Amygdala (tissue), 56 donors: ENCODE measurements around the gene PRMT1.
A peak's percentile ranks its signal among the peaks of the same experiment; 100 is the strongest.

Experiments
- DNase-seq, 56 donors: peaks; one replicate each; lab custom pipeline; 2025; lab: John Stamatoyannopoulos, UW

The PRMT1 gene

DNA sequence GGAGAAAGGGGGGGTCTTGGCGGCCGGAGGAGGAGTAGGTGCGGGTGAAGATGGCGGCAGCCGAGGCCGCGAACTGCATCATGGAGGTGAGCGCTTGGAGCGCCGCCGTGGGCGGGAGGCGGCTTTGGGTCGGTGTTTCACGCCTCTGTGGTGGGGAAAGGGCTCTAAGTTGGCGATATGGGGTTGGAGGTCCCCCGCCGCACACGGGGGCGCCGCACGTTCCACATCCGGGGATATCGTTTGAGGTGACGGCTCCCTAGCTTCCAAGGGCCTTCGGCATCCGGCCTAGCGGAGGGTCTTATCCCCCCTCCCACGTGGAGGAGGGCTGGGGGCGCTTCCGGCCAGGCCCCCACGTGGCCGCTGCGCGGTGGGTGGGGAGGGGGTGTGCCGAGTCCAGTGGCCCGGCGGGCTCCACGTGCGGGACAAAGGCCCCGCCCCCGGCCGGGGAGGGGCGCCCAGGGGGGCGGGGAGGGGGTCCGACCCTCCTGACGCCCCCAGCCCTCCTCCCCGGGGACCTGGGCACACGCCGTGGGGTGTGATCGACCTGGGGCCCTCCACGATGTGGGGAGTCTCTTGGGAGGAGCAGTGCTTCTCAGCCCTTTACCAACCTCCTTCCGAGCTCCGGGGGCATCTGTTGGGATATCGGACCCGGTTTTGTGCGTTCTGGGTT is at the start of gene PRMT1:
Gene PRMT1 (plus strand): TSS at position 41 of the 670 bp plus-strand sequence. CDS start 10 bp downstream, at position 51.
- peak in 13 of 56 donors; percentile 24 to 67 (median 56) for DNase-seq

DNA sequence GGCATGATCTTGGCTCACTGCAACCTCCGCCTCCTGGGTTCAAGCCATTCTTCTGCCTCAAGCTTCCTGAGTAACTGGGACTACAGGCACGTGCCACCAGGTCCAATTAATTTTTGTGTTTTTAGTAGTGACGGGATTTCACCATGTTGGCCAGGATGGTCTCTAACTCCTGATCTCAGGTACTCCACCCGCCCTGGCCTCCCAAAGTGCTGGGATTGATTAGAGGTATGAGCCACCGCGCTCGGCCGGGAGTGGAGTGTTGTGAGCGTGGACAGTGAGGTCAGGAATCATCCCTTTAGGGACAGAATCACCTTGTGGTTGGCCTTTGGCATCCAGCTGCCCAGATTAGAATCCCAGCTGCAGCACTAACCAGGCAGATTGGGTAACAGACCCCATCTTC is 47.4 kb upstream of the PRMT1 start:
- DNase-seq: no peak

DNA sequence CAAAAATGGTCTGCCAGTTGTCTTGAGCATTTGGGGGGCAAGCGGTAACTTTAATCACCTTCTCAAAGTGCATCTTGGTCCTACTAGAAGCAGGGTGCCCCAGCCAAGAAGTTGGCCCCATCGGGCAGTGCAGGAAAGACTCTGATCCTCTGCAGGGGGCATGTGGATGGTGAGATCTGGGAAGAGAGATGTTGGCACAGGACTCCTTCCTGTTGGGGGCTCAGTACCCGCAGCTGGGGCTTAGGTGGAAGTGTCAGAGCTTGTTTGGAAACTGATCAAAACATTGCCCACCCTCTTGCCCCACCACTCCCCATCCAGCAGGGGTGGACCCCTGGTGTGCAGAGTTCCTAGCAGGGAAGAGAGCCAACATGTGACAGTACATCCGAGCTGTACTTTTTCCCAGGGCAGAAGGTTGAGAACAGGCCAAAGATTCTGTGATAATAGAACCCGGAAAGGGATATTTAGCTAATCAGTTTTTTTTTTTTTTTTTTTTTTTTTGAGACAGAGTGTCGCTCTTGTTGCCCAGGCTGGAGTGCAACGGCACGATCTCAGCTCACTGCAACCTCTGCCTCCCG is 46.0 kb upstream of the PRMT1 start:
- DNase-seq: peak in 1 of 56 donors; percentile 18

DNA sequence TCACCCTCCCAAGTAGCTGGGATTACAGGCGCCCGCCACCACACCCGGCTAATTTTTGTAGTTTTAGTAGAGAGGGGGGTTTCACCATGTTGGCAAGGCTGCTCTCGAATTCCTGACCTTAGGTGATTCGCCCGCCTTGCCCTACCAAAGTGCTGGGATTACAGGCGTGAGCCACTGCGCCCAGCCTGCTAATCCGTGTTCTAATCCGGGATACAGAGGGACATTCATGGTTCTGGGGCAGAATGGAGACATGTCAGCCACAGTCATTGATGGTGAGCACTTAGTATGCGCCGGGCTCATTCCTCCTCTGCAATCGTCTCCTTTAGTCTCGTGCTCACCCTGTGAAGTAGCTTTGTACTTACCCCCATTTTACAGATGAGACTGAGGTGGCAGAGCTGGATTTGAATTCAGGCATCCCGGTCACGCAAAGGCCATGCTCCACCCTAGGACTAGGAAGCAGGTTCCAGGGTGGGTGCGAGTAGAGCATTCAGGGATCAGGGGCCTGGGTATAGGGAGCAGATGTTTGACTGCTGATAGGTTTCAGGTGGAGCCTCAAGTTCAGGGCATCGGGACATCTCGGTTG is 45.4 kb upstream of the PRMT1 start:
- no peak for DNase-seq

DNA sequence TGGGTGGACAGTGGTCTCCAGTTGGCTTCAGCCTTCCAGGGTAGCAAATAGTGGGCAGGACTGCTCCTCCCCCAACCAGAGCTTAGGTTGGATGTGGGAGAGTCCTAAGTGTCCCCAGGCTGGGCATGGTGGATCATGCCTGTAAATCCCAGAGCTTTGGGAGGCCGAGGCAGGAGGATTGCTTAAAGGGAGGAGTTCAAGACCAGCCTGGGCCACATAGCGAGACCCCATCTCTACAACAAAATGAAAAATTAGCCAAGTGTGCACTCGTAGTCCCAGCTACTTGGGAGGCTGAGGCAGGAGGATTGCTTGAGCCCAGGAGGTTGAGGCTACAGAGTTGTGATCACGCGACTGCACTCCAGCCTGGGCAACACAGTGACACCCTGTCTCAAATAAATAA is 44.5 kb upstream of the PRMT1 start:
- no peak for DNase-seq

DNA sequence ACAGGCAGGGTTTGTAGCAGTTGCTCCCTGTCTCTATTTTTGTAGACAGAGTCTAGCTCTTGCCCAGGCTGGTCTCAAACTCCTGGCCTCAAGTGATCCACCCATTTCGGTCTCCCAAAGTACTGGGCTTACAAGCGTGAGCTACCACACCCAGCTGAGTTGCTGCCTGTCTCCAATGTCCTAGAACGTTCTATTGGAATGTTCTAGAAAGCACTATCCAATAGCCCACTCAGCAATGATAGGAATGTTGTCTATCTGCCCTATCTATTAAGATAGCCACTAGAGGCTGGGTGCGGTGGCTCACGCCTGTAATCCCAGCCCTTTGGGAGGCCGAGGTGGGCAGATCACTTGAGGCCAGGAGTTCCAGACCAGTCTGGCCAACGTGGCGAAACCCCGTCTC is 43.8 kb upstream of the PRMT1 start:
- DNase-seq: peak in 1 of 56 donors; percentile 39

DNA sequence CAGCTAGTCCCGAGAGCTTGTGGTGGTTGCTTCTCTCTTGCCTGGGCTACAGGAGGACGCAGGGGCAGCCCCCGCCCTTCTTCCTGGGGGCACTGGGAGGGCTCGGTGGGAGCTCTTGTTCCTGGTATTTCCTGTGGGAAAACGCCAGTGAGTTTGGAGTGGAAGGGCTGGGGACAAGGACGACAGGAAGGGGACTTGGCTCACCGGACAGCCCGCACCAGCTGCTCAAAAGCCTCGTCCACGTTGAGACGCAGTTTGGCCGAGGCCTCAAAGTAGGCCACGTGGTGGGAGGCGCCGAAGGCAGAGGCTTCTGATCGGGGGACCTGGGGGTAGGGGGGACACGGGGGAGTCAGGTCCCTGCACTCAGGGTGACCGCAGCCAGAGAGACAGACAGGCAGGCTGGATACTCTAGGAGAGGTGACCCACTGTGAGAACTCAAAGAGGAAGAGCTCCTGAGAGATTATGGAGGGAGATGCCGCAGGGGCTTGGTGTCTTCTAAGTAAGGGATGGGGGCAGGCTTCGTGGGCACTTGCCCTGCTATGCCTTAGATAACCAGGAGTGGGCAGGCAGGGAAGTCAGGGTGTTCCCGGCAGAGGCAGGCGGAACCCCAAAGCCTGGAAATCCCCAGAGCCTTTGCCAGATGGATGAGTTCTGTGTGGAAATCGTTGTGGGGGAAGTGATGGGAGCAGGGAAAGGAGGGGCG is 41.4 kb upstream of the PRMT1 start:
- no peak for DNase-seq

DNA sequence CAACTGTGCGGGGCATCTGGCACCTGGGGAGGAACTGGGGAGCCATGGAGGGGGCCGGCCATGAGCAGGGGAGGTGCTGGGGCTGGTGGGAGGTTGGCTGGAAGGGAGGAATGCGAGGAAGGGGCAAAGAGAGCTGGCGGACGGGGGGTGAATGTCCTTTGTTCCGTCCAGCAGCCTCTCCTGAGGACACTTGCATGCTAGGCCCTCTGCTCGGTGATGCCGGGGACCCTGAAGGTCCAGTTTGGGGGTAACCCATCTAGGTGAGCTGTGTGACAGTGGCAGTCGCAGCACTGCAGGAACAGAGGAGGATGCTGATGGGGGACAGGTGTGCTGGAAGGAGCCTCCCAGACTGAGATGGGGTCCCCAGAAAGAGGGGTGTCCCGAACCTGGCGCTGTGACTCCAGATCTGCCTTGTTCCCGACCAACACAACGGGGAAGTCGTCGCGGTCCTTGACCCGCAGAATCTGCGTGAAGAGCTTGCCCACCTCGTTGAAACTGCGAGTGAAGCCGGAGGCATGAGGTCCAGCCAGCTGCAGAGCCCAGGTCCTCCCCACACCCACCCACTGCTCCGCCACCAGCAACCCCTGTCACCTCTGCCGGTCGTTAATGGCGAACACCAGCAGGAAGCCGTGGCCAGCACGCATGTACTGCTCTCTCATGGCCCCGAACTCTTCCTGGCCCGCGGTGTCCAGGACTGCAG is 40.7 kb upstream of the PRMT1 start:
- DNase-seq: peak in 1 of 56 donors; percentile 13

DNA sequence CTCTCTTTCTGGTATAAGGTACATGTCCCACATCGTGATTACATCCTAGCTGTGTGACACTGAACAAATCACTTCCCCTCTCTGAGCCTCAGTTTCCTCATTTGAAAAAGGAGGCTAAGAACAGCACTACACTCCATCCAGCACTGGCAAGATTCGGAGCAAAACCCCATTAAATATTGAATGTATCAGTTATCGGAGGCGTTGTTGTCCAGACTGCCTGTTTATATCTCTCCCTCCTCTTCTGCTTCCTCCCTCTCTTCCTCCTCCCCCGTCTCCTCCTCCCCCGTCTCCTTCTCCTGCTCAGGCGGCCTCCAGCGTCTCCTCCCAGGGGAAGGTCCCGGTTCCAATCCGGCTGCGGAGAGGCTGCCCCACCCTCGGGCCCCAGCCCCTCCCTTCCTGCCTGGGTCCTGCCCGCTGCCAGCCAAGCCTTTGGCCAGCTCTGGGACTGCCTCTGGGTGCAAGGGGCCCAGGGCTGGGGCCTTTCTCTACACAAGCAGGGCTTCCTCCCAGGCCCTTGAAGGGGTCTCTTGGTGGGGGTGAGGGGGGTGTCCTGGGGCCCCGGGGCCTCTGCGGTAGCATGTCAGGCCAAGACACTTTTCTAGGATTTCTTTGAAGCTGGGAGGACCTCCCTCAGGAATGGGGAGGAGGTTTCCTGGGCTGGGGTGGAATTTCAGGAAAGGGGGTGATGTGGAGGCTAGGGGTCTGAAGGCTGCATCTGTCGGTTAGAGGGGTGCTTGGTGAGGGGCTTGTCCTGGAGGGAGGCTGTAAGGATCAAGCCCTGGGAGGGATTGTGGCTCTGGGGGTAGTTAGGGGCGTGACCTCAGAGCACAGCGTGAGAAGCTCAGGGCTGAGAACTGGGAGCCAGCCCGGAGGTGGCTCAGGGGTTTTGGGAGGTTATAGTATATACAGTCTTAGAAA is 39.0 kb upstream of the PRMT1 start:
- peak in 12 of 56 donors; percentile 4 to 43 (median 17) for DNase-seq

DNA sequence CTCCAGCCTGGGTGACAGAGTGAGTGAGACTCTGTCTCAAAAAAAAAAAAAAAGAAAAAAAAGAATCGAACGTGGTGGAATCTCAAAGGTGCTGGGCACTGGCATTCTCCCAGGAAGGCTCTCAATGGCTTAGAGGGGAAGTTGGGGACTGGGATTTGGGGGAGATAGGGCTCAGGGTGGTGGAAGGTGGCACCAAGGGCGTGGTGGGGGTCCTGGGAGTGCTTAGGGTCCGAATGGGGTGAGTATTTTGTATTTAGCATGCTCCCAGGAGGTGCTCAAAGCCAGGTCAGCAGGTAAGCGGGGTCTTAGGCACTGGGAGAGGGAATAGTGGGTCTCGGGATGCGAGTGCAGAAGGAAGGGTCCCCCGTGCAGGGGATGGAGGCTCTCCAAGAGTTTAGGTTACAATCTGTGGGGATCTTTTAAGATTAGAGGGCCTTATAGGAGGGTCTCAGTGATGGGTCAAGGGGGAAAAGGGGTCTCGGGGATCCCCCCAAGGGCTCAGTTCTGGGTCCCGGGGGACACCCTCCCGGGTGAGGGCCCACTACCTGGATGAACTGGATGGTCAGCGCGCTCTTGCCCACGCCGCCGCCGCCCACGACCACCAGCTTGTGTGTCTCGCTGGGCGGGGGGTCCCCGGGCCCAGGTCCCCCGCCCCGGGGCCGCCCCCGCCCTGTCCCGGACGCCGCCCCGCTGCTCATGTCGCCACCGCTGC is 37.5 kb upstream of the PRMT1 start:
- no peak for DNase-seq

DNA sequence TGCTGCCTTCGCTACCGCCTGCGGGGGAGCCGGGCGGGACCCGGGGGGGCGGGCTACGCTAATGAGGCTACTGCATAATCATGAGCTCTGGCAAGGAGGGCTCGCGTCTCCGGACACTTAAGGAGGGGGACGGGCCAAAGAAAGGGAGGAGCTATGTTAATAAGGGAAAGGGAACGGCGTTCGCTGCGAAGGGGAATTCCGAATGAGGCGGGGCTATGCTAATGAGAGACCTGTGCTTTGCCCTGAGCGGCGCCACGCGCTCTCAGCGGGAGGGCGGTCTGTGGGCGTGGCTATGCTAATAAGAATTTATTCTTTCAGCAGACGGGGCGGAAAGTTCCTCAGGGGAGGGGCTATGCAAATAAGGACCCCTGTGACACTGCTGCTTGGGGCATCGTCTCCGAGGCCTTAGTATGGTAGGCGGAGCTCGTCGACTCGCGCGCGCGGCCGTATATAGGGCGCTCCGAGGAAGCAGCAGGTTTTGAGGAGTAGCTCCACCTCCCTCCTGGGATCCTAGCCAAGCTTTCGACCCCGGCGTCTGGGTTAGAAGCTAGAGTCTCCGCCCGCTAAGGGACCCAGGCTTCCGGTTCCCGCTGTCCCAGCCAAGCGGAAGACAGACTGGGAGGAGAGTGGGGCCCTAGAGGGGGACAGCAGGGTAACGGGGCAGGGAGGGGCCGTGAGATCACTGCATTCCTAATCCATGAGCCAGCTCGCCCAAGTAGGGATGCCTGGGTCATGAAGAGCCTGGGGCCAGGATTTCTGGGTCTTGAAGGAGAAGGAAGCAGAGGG is 36.8 kb upstream of the PRMT1 start, which contains the start of gene RRAS:
Gene RRAS (minus strand): TSS at position 31 of the 786 bp plus-strand sequence. CDS start 45 bp downstream, outside the sequence.
- DNase-seq: peak; percentile 36 to 100 (median 98)

DNA sequence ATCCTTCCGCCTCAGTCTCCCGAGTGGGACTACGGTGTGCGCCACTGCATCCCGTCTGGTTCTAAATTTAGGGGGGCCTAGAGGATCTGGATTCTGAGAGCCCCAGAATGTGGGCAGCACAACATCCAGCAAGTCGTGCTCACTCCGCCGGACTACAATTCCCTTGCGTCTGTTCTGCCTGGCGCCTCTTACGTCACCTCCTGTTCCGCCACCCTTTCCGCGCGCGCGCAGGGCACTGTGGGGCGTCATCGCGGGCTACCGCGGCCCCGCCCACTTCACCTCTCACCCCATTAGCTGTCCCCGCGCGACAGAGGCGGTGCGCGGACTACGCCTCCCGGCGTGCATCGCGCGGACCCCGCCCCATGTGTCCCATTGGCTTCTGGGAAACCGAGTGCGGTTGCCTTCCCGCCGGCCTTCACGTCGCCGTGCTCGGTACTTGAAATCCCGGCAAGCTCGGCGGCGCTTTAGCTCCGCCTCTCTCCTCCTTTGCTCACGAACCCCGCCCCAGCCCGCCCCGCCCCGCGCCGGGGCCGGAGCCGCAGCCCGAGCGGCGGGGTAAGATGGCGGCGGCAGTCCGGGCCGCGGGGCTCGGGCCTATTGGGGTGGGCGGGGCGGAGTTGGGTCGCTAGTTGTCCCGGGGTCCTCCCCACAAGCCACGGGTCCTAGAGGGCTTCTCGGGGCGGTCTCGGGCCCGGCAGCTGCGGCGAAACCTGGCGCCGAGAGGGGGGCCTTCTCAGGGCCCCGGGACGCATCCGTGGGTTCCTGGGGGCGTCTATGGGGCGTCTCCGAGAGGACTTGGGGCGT is 35.2 kb upstream of the PRMT1 start, which contains the start of gene SCAF1:
Gene SCAF1 (plus strand): TSS at position 522 of the 804 bp plus-strand sequence. CDS start 2,818 bp downstream, outside the sequence.
- peak; percentile 90 to 100 (median 99) for DNase-seq

DNA sequence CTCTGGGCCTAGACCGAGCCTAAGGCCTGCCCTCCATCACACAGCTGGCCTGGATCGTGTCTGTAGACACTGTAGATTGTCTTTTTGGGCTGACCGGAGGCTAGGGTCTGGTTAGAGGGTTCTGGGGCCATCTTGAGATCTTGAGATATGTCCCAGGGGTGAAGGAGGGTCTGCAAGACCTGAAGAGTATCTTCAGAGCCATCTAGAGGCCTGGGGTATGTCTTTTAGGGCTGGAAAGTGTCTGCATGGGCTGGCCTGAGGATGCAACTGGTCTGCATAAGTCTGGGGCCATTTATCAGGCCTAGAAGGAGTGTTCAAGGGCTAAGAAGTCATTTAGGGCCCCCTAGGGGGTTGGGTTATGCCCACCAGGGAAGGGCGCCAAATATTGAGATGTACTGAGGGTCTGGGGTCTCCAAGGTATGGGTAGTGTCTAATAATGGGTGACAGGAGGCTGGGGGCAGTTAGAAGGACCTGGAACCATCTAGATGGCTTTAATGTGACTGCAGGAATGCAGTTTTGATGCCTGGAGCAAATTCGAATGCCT is 34.5 kb upstream of the PRMT1 start:
- DNase-seq: no peak

DNA sequence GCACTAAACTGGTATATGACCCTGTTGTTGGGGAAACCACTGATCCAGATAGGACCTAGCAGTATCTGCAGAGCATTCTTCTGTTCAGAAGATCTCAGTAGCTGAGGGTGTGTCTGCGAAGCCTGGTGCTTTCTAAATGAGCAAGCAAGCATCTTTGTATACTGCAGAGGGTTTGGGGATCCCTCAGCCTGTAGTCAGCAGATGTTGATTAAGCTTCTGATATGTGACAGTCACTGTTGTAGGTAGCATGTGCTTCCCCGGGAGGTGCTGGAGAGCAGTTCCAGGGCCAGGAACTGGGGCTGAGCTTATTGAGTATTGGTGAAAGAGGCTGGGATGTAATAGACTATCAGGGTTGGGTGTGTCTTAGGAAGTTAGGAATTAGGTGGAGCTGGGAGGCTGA is 33.6 kb upstream of the PRMT1 start:
- DNase-seq: no peak

DNA sequence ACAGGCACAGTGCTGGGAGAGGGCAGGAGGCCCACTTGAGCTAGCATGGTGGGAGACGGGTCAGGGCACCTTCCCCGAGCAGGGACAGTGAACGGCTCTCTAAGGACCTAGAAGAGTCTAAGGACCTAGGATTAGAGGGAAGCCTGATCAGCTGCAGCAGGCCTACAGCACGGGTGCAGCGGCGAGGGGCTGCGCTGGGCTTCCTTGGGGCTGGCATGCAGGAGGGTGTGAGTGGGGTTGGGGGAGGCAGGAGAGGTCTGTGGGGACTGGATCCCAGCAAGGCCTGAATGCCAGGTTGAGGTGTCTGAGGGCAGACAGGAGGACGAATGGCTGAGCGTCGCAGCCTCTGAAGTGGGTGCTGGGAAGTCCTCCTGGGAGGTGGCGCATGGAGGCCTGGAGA is 31.5 kb upstream of the PRMT1 start:
- DNase-seq: no peak

DNA sequence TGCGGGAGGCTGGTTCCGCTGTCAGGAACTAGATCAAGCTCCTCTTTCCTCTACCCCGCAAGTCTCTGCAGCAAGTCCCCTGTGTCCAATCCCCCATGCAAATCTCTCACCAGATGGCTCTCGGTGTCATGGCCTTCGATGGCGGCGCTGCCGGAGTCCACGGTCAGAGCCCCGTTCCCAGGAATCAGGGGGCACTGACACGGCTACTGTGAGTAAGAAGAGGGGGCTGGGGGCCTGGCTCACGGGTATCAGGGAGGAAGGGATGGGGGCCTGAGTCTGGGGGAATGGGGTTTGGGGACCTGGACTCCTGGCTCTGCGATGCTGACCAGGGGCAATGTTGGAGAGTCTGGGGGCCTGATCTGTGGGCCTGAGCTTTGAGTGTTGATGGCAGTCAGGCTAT is 31.1 kb upstream of the PRMT1 start:
- no peak for DNase-seq

DNA sequence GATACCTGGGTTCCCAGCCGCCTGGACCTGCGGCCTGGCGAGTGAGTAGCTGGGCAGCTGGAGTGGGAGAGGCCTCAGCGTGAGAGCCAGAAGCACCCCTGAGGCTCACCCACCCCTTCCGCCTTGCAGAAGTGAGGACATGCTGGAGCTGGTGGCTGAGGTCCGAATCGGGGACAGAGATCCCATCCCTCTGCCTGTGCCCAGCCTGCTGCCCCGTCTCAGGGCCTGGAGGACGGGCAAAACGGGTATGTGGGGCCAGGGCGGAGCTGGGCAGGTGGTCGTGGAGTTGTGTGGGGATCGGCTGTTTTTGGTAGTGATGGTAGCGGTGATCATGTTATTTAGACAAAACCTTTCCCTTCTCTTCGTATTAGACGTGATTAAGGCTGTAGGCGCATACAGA is 30.5 kb upstream of the PRMT1 start:
- no peak for DNase-seq
